HG02981 (cell line): ENCODE data around the gene NKD2.
"Not testable (repeated sequence)": the region's sequence is repeated elsewhere in the genome, so short reads cannot be mapped to it uniquely, and the experiment has no call there.

Source experiments
- ATAC-seq: cut with Tn5 transposase; IDR thresholded peaks from one replicate; pipeline ENCODE4 v1.9.1; 2021; ENCODE audit warnings: mild to moderate bottlenecking, moderate library complexity; ENCODE audit not compliant: unreplicated experiment

Gene NKD2

DNA sequence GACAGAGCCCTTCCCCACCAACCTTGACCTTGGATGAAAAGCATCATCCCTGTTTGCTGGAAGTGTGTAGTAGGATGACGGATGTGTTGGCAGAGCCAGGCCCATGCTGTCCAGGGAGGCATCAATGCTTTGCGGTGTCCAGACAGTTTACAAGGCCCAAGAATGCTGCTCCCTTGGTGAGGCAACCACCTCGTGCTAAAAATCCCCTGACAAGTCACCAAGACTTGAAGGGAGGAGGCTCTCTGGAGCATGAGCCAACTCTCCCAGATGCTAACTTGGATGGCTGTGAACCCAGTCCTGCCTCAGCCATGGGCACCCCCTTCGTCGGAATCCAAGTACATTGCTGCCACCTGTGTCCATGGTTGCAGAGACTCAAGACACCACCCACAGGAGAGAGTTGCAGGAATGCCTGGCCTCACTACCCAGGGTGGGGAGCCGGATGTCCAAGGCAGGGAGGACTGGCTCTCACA is 9.5 kb upstream of the NKD2 start:
- no peak for ATAC-seq

GRCh38 chr5:999724-1000123 is 8.9 kb upstream of the NKD2 start:
- no peak for ATAC-seq

GRCh38 chr5:1000329-1000728 is 8.3 kb upstream of the NKD2 start:
- ATAC-seq: no peak

GRCh38 chr5:1000831-1001230 is 7.8 kb upstream of the NKD2 start:
- not testable (repeated sequence) for ATAC-seq

DNA sequence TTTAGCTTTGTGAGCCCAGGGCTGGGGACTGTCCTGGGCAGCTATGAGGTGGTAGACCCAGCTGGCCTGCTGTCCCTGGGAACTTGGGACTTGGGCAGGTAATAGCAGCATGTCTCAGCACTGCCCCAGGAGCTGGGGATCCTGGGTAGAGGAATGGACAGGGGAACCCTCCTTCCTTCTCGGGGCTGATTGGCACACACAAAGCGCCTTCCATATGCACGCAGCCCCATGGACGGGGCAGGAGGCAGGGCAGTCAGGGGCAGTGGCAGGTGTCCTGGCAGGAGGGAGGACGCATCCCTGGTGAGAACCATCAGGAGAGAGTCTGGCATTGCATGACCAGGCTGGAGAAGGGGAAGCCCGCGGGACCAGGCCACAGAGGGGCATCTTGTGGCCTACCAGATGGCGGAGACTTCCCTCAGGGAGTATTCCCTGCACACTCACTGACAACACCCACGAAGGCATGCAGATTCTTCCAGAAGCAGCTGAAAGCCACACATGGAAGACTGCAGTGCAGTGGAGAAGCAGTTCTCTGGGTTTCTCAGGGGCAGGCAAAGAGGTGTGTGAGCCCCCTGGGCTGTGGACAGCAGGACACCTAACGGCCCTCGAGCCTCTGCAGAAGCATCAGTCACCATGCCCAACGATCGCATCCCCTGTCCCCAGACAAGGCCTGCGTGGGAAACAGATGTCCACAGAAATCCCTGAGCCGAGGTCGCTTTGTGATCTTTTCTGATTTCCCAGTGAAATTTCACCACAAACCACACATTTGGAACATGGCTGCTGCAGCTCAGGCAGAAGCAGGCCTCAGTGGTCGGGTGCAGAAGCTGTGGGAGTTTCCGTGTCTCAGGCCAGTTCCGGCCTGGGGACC is 7.0 kb upstream of the NKD2 start:
- no peak for ATAC-seq

DNA sequence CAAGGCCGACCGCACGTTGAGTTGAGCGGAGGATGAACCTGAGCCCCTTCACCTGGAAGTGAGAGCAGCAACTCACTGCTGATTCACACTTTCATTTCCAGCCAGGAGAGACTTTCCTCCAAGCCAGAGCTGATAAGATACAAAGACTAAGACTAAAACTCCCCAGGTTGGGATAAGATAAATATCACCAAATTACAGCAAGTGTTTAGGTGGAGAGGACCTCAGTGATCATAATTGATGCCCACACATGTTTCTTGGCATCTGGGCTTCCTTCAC is 6.4 kb upstream of the NKD2 start:
- no peak for ATAC-seq

GRCh38 chr5:1002836-1003235 is 5.8 kb upstream of the NKD2 start:
- ATAC-seq: no peak

- no peak for ATAC-seq
Observed at GRCh38 chr5:1003296-1003937, 5.2 kb upstream of the NKD2 start.

GRCh38 chr5:1004461-1005248 is 3.9 kb upstream of the NKD2 start:
- ATAC-seq: no peak

- no peak for ATAC-seq
Observed at GRCh38 chr5:1005249-1005851, 3.3 kb upstream of the NKD2 start.

- ATAC-seq: no peak
Observed at GRCh38 chr5:1005904-1006655, 2.5 kb upstream of the NKD2 start.

- no peak for ATAC-seq
Observed at GRCh38 chr5:1006656-1007071, 1.9 kb upstream of the NKD2 start.

GRCh38 chr5:1007221-1007680 is 1.4 kb upstream of the NKD2 start:
- no peak for ATAC-seq

DNA sequence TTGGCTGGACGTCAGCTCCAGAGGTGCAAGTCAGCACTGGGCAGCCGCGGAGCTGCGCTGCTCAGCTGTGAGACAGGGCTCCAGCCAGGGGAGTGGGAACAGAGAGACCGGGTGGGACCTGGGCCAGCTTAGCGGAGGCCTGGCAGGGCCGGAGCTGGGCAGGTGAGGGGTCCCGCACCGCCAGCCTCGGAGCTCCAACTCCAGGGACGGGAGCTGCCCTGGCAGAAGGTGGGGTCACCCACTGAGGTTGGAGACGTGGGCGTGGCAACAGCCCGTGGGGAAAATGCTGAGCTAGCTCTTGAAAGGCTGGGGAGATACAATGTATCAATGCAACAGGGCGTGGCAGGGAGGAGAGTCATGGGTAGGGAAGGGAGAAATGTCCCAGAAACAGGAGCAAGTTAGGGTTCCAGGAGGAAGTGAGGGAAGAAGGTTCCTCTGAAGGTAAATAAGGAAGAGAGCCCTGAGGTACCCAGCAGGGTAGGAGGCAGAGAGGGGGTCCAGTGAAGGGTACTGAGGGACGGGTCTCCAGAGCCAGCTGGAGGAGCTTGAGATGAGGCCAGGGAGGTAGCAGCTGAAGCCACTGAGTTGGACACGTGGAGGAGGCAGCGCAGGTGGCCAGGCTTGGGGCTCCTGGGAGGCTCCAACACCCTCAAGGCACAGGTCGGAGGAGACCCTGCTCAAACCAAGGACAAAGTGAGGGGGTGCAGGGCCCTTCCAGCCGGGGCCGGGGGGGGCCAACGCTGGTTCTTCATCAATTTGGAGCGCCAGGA is 736 bp upstream of the NKD2 start:
- no peak for ATAC-seq

DNA sequence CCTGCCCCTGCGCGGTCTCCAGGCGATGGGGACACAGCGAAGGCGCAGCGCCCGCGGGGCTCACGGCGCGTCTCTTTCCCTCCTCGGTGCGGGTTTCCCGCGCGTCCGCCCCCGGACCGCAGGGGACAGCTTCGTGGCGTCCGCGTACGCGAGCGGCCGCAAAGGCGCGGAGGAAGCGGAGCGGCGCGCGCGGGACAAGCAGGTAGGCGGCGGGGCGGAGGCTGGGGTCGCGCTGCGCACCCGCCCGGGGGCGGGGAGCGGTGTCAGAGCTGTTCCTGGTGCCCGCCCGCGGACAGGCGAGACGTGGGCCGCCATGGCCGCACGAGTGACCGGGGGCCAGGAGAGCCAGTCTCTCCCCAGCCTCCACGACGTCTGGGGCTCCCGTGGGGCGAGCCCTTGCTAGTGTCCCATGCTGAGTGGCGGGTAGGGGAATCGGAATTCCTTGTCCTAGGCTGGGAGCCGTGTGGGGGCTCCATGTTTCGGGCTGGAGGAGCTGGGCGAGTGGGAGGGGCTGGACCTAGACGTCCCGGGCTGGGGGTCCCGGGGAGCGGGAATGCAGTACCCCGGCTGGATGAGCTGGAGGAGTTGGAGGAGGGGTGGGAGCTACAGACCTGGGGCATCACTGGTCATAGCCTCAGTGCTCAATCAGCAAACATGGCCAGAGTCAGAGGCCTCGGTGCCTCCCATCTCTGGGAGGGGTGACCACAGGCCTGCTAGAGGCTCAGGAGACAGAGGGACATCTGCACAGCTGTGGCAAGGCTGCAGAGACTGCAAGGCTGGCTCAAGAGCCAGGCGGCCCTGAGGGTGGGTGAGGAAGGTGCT is 968 bp downstream of the NKD2 start:
- ATAC-seq: no peak

GRCh38 chr5:1010181-1010510 is 1.5 kb downstream of the NKD2 start:
- no peak for ATAC-seq

GRCh38 chr5:1010641-1011046 is 2.0 kb downstream of the NKD2 start:
- ATAC-seq: no peak

GRCh38 chr5:1011226-1011631 is 2.6 kb downstream of the NKD2 start:
- ATAC-seq: no peak

GRCh38 chr5:1011741-1012312 is 3.2 kb downstream of the NKD2 start:
- no peak for ATAC-seq
